IMR-90 (cell line): Measurements from ENCODE around the gene ADGRL1.
"Not testable (repeated sequence)": the region's sequence is repeated elsewhere in the genome, so short reads cannot be mapped to it uniquely, and the experiment has no call there.

ENCODE experiments used
- CTCF ChIP-seq: conservative IDR thresholded peaks from 2 replicates; pipeline ENCODE4 v1.5.1; 2012; ENCODE audit warnings: mild to moderate bottlenecking, low read depth, low read length, improper control_type of control experiment
- ELK1 ChIP-seq: fragments of 150-350 bp; IDR thresholded peaks from 2 replicates; pipeline ENCODE4 v1.6.1; 2016; ENCODE audit warnings: low read depth, mild to moderate bottlenecking, low read length, moderate library complexity, borderline replicate concordance
- POLR2A ChIP-seq: IDR thresholded peaks from 2 replicates; pipeline ENCODE4 v1.6.1; 2012; ENCODE audit warnings: mild to moderate bottlenecking, low read depth, low read length
- RFX5 ChIP-seq: IDR thresholded peaks from 2 replicates; pipeline ENCODE4 v1.8.0; 2012; ENCODE audit warnings: low read depth, mild to moderate bottlenecking, low read length, moderate library complexity

- peak; percentile 54 for TF ChIP-seq CTCF
- not testable (repeated sequence) for TF ChIP-seq POLR2A, RFX5, ELK1
Observed at GRCh38 chr19:14200147-14200841, 5.7 kb downstream of the ADGRL1 start.
